GM18505 (cell line): ENCODE measurements around the gene UFSP1.

Experiments used
- ATAC-seq: cut with Tn5 transposase; IDR thresholded peaks from one replicate; pipeline ENCODE4 v1.9.1; 2021; ENCODE audit not compliant: unreplicated experiment
- POLR2A ChIP-seq: IDR thresholded peaks from 4 replicates; pipeline ENCODE4 v1.6.1; 2011; ENCODE audit warnings: borderline replicate concordance; ENCODE audit not compliant: insufficient read depth, insufficient read length; ENCODE audit errors: extremely low read depth

UFSP1 gene

GRCh38 chr7:100902638-100903037 lies 13.1 kb upstream of the UFSP1 start:
- no peak for TF ChIP-seq POLR2A
- ATAC-seq = no peak

- no peak for ATAC-seq
- no peak for TF ChIP-seq POLR2A
Observed at GRCh38 chr7:100901921-100902332, 12.4 kb upstream of the UFSP1 start.

GRCh38 chr7:100900978-100901377 lies 11.5 kb upstream of the UFSP1 start:
- ATAC-seq = no peak
- TF ChIP-seq POLR2A = no peak

GRCh38 chr7:100899432-100899831 lies 9.9 kb upstream of the UFSP1 start:
- no peak for TF ChIP-seq POLR2A
- ATAC-seq = no peak

GRCh38 chr7:100897772-100898454 lies 8.4 kb upstream of the UFSP1 start:
- TF ChIP-seq POLR2A = no peak
- ATAC-seq = no peak

- TF ChIP-seq POLR2A = no peak
- ATAC-seq = no peak
Observed at GRCh38 chr7:100896732-100897608, 7.5 kb upstream of the UFSP1 start.

- no peak for ATAC-seq
- TF ChIP-seq POLR2A = no peak
Observed at GRCh38 chr7:100895956-100896731, 6.6 kb upstream of the UFSP1 start.

- no peak for ATAC-seq
- no peak for TF ChIP-seq POLR2A
Observed at GRCh38 chr7:100895701-100895955, 6.1 kb upstream of the UFSP1 start, which contains the start of gene ACHE. Gene ACHE, minus strand, starts transcription at chr7:100895888. Its CDS starts 1,656 bp downstream, at chr7:100894232.

- TF ChIP-seq POLR2A = no peak
- ATAC-seq = no peak
Observed at GRCh38 chr7:100894860-100895700, 5.6 kb upstream of the UFSP1 start.

GRCh38 chr7:100893910-100894721 lies 4.6 kb upstream of the UFSP1 start:
- ATAC-seq = no peak
- TF ChIP-seq POLR2A = no peak

GRCh38 chr7:100893318-100893895 lies 3.9 kb upstream of the UFSP1 start:
- no peak for TF ChIP-seq POLR2A
- ATAC-seq = no peak
